Esophagus muscularis mucosa (tissue), 4 donors: ENCODE data around the gene ZNF638.

Source experiments
- EP300 ChIP-seq: sonication (generic); formaldehyde crosslinking; IDR thresholded peaks from one replicate; pipeline ENCODE4 v1.6.1; 2017; ENCODE audit warnings: antibody characterized with exemption
- POLR2A ChIP-seq: fragments of 450-650 bp; IDR thresholded peaks from one replicate; pipeline ENCODE4 v1.6.1; 2017; ENCODE audit warnings: antibody characterized with exemption, moderate library complexity, mild to moderate bottlenecking, low read depth
- POLR2AphosphoS5 ChIP-seq, 2 donors: sonication (generic); formaldehyde crosslinking; IDR thresholded peaks; one replicate each; pipeline ENCODE4 v1.6.1; 2017; ENCODE audit warnings: antibody characterized with exemption in 2 of 2
- TF ChIP-seq, protein P1 (sequence below), 3 experiments: fragments of 200-600 bp in 2 of 3; fragments of 450-650 bp in 1 of 3; sonication (generic) in 2 of 3; IDR thresholded peaks; one replicate each; pipeline ENCODE4 v1.5.1; 2017 to 2019; ENCODE audit warnings: antibody characterized with exemption in 3 of 3, mild to moderate bottlenecking in 2 of 3, moderate library complexity in 1 of 3

GRCh38 chr2:71454221-71455010 is 122.8 kb downstream of the ZNF638 start:
- no peak for TF ChIP-seq EP300
- TF ChIP-seq POLR2AphosphoS5 (IDR thresholded peaks at IDR 0.05): peak; percentile 75 to 76
- TF ChIP-seq, protein P1, sequence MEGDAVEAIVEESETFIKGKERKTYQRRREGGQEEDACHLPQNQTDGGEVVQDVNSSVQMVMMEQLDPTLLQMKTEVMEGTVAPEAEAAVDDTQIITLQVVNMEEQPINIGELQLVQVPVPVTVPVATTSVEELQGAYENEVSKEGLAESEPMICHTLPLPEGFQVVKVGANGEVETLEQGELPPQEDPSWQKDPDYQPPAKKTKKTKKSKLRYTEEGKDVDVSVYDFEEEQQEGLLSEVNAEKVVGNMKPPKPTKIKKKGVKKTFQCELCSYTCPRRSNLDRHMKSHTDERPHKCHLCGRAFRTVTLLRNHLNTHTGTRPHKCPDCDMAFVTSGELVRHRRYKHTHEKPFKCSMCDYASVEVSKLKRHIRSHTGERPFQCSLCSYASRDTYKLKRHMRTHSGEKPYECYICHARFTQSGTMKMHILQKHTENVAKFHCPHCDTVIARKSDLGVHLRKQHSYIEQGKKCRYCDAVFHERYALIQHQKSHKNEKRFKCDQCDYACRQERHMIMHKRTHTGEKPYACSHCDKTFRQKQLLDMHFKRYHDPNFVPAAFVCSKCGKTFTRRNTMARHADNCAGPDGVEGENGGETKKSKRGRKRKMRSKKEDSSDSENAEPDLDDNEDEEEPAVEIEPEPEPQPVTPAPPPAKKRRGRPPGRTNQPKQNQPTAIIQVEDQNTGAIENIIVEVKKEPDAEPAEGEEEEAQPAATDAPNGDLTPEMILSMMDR (IDR thresholded peaks at IDR 0.05): peak in 2 of 3 experiments; percentile 16 to 39
- no peak for TF ChIP-seq POLR2A
